Measurements from ENCODE around the gene TNPO3. TPM values are rescaled to one million over a fixed set of nuclear protein-coding genes. Genes with fewer than 3 reads are reported as not detected.

TNPO3 gene
- total RNA-seq, 1 experiment from 2014 or later, result 58.5 TPM

DNA sequence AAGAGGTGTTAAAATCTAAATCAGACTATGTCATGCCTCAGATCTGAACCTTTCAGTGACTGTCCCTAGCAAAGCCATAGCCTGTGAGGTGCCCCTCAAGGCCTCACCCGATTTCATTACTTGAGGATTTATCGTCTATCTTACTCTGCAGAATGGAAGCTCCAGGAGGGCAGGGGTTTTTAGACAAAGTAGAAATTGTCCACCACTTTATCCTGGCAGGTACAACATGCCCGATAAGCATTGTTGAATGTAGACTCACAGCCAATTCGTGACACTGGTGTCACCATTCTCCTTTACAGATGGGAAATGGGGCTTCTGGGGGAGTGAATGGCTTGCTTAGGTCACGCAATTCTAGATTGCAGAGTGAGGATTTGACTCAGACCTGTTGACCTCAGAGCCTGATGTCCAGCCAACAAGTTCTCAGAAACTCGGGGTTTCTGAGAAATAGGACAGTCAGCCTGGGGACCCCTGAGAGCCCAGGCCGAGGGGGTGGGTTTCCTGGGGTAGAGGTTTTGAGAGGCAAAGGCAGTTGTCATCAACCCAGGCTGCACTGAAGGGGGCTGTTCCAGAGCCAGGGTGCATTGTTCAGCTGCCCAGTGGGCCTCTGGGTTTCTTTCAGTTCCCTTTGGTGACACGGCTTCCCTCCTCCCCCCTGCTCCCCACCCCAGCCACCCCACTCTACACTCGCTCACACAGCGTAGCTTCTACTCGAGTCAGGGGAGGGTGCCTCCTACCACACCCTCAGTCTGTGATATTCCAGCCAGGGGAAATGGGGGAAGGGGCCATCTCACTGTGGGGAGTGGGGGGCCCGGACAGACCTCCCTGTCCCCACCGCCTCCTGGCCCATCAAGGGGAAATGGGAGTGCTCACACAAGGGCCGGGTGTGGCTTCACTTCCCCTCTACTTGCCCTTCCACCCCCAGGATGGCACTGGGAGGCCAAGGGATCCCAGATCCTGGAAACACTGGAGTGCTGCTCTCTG is 120.3 kb downstream of the TNPO3 start:
- no peak for ATAC-seq
- H3K79me2 ChIP-seq (ENCODE audit: insufficient read depth, low read length), result no peaks in the 10 kb centered on the region
- H4K20me1 ChIP-seq (ENCODE audit: insufficient read depth), result no peaks in the 10 kb centered on the region
- H3K9me2 ChIP-seq (ENCODE audit: insufficient read depth), result no peaks in the 10 kb centered on the region
- H3K4me2 ChIP-seq (ENCODE audit: low read length), result no peak overlapping the region
- no TSS peak for BruUV-seq (replicated peaks)
- no peaks in the 10 kb centered on the region for H3K9me3 ChIP-seq (ENCODE audit: control insufficient read depth in 1 of 2, insufficient read depth in 1 of 2, low read depth in 1 of 2, low read length in 2 of 2)
- CTCF ChIA-PET, result no interaction called here
- H2AFZ ChIP-seq (ENCODE audit: low read depth, low read length, poor library complexity, severe bottlenecking), result no peak overlapping the region
- TF ChIP-seq EGR1 (IDR thresholded peaks at IDR 0.05; ENCODE audit: low read depth) (no peak), SRF (IDR thresholded peaks at IDR 0.05; ENCODE audit: low read depth) (no peak), EZH2 (IDR thresholded peaks at IDR 0.05) (no peak), FOSL1 (IDR thresholded peaks at IDR 0.05; ENCODE audit: low read depth) (no peak), YY1 (IDR thresholded peaks at IDR 0.05; ENCODE audit: extremely low read depth, insufficient replicate concordance, low read depth, low read length) (no peak), EZH2phosphoT487 (IDR thresholded peaks at IDR 0.05; ENCODE audit: borderline replicate concordance) (no peak), SP1 (IDR thresholded peaks at IDR 0.05; ENCODE audit: low read depth) (no peak), CEBPB (IDR thresholded peaks at IDR 0.05; ENCODE audit: low read depth) (no peak), ZNF274 (IDR thresholded peaks at IDR 0.05; ENCODE audit: low read depth, low read length) (no peak), ELF1 (IDR thresholded peaks at IDR 0.05; ENCODE audit: borderline replicate concordance, low read depth) (no peak), CBX3 (IDR thresholded peaks at IDR 0.05; ENCODE audit: low read depth) (no peak), JUND (IDR thresholded peaks at IDR 0.05) (no peak), RAD21 (IDR thresholded peaks at IDR 0.05; ENCODE audit: low read depth) (no peak)
- H3K27me3 ChIP-seq (ENCODE audit: insufficient read depth, low read length), result no peaks in the 10 kb centered on the region
- POLR2A ChIA-PET, result no interaction called here
- no peak overlapping the region for H3K4me3 ChIP-seq (replicated peaks in 1 of 2; ENCODE audit: low read depth in 1 of 2, low read length in 2 of 2)
- DNase-seq (ENCODE audit: low read depth, low spot score), result no peak
- RAD21 ChIA-PET (ENCODE audit: low non-redundant PET in 1 of 2, low total read pairs in 2 of 2, uncharacterized antibody in 2 of 2, unreplicated experiment in 2 of 2), result no interaction called here
- no peak overlapping the region for H3K27ac ChIP-seq (ENCODE audit: low read depth, low read length)
- H3K36me3 ChIP-seq (ENCODE audit: control insufficient read depth in 1 of 2, insufficient read depth in 2 of 2, low read length in 2 of 2), result no peaks in the 10 kb centered on the region
- H3K4me1 ChIP-seq (ENCODE audit: control insufficient read depth in 1 of 2, insufficient read depth in 2 of 2, low read length in 2 of 2), result peaks cover 10 to 21% of the 10 kb centered on the region in 2 experiments; a peak in 3 of 4 replicates
- intact Hi-C loops (cut with micrococcal nuclease), result no loop called here
- no peak overlapping the region for H3K9ac ChIP-seq (ENCODE audit: low read length)
